Upper lobe of left lung (tissue), 4 donors: ENCODE data around the gene KCNQ4.
A peak's percentile ranks its signal among the peaks of the same experiment; 100 is the strongest.

Experiments used
- EP300 ChIP-seq, 4 donors: sonication (generic); formaldehyde crosslinking; IDR thresholded peaks; one replicate each; pipeline ENCODE4 v1.5.1; 2017; ENCODE audit warnings: antibody characterized with exemption in 4 of 4, control low read depth in 2 of 4
- POLR2A ChIP-seq, 4 donors: fragments of 450-650 bp; IDR thresholded peaks; one replicate each; pipeline ENCODE4 v1.5.1; 2016 to 2017; ENCODE audit warnings: antibody characterized with exemption in 4 of 4, mild to moderate bottlenecking in 2 of 4
- TF ChIP-seq, protein P1 (sequence below), 6 experiments: fragments of 450-650 bp in 4 of 6; fragments of 200-600 bp in 2 of 6; sonication (generic) in 2 of 6; IDR thresholded peaks; one replicate each; pipeline ENCODE4 v1.5.1; 2016 to 2019; ENCODE audit warnings: antibody characterized with exemption in 6 of 6

DNA sequence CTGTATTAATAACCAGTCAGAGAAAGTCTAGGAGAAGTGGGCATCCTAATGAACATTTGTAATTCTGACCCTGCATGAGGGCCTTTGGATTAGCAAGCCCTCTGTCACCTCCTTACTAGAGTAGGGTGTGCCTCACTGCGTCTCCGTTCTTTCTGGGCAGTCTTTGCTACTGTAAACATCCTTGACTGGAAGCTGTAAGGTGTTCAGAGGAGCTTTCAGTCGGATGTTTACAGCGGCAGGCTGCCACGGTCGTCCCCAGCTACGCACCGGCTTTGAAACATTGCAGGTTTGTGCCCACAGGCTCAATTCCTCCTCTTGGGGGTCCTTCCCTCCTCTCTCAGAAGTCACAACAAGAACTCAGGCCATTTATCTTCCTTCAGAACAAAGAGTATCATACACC lies 29.4 kb upstream of the KCNQ4 start:
- TF ChIP-seq POLR2A (IDR thresholded peaks at IDR 0.05) (no peak), EP300 (IDR thresholded peaks at IDR 0.05) (peak in 2 of 4 donors; percentile 66 to 72)
- TF ChIP-seq, protein P1, sequence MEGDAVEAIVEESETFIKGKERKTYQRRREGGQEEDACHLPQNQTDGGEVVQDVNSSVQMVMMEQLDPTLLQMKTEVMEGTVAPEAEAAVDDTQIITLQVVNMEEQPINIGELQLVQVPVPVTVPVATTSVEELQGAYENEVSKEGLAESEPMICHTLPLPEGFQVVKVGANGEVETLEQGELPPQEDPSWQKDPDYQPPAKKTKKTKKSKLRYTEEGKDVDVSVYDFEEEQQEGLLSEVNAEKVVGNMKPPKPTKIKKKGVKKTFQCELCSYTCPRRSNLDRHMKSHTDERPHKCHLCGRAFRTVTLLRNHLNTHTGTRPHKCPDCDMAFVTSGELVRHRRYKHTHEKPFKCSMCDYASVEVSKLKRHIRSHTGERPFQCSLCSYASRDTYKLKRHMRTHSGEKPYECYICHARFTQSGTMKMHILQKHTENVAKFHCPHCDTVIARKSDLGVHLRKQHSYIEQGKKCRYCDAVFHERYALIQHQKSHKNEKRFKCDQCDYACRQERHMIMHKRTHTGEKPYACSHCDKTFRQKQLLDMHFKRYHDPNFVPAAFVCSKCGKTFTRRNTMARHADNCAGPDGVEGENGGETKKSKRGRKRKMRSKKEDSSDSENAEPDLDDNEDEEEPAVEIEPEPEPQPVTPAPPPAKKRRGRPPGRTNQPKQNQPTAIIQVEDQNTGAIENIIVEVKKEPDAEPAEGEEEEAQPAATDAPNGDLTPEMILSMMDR (IDR thresholded peaks at IDR 0.05) = no peak
